Neural progenitor cell (in vitro differentiated cells): ENCODE data around the gene CFAP20. TPM values are rescaled to one million over a fixed set of nuclear protein-coding genes. Genes with fewer than 3 reads are reported as not detected.

ENCODE experiments used
- DNase-seq: peaks from one replicate; pipeline ENCODE4 v3.0.0-alpha.2; 2016; ENCODE audit warnings: low spot score
- H2AFZ ChIP-seq: fragments of 200-600 bp; sonication (generic); replicated peaks from 2 replicates; pipeline ENCODE4 v1.6.1; 2016; ENCODE audit warnings: antibody characterized with exemption
- H3F3A ChIP-seq: fragments of 200-600 bp; sonication (generic); 2 replicates; pipeline ENCODE4 v1.6.1; 2016; ENCODE audit warnings: antibody characterized with exemption, low read depth
- H3K27ac ChIP-seq: fragments of 200-600 bp; sonication (generic); 2 replicates; pipeline ENCODE4 v1.5.1; 2016; ENCODE audit warnings: mild to moderate bottlenecking
- H3K27me3 ChIP-seq: fragments of 200-600 bp; sonication (generic); 2 replicates; pipeline ENCODE4 v1.6.1; 2016; ENCODE audit warnings: mild to moderate bottlenecking, moderate library complexity
- H3K36me3 ChIP-seq: fragments of 200-600 bp; sonication (generic); 2 replicates; pipeline ENCODE4 v1.5.1; 2016
- H3K4me1 ChIP-seq: fragments of 200-600 bp; sonication (generic); 2 replicates; pipeline ENCODE4 v1.6.1; 2016; ENCODE audit warnings: mixed run types
- H3K4me2 ChIP-seq: fragments of 200-600 bp; sonication (generic); 2 replicates; pipeline ENCODE4 v1.6.1; 2016
- H3K4me3 ChIP-seq: fragments of 200-600 bp; sonication (generic); 2 replicates; pipeline ENCODE4 v1.5.1; 2016
- H3K79me2 ChIP-seq: fragments of 200-600 bp; sonication (generic); 2 replicates; pipeline ENCODE4 v1.6.1; 2016; ENCODE audit warnings: low read depth
- H3K9ac ChIP-seq: fragments of 200-600 bp; sonication (generic); 2 replicates; pipeline ENCODE4 v1.6.1; 2016
- H3K9me3 ChIP-seq: fragments of 200-600 bp; sonication (generic); 2 replicates; pipeline ENCODE4 v1.5.1; 2016; ENCODE audit warnings: low read depth
- H4K20me1 ChIP-seq: fragments of 200-600 bp; sonication (generic); 2 replicates; pipeline ENCODE4 v1.6.1; 2016; ENCODE audit warnings: low read depth
- H3K27ac Mint-ChIP-seq: 3 replicates; pipeline ENCODE4 v1.8.0; 2021; ENCODE audit warnings: mixed read lengths
- H3K27me3 Mint-ChIP-seq: 2 replicates; pipeline ENCODE4 v1.8.0; 2022; ENCODE audit warnings: low read depth, mild to moderate bottlenecking, inconsistent platforms, moderate library complexity, mixed read lengths; ENCODE audit not compliant: insufficient read depth
- H3K36me3 Mint-ChIP-seq: 3 replicates; pipeline ENCODE4 v1.8.0; 2021; ENCODE audit warnings: mixed read lengths
- H3K4me1 Mint-ChIP-seq: 3 replicates; pipeline ENCODE4 v1.8.0; 2021; ENCODE audit warnings: mixed read lengths
- H3K4me3 Mint-ChIP-seq: 3 replicates; pipeline ENCODE4 v1.8.0; 2021; ENCODE audit warnings: mild to moderate bottlenecking, moderate library complexity, mixed read lengths
- H3K9me3 Mint-ChIP-seq: 3 replicates; pipeline ENCODE4 v1.8.0; 2020; ENCODE audit warnings: mixed read lengths
- CTCF ChIP-seq: fragments of 200-600 bp; sonication (generic); IDR thresholded peaks from 2 replicates; pipeline ENCODE4 v1.5.1; 2017; ENCODE audit warnings: antibody characterized with exemption, mild to moderate bottlenecking
- EZH2 ChIP-seq: fragments of 200-600 bp; sonication (generic); IDR thresholded peaks from 2 replicates; pipeline ENCODE4 v1.6.1; 2017; ENCODE audit warnings: antibody characterized with exemption, mild to moderate bottlenecking, moderate library complexity
- EZH2phosphoT487 ChIP-seq: fragments of 200-600 bp; sonication (generic); IDR thresholded peaks from 2 replicates; pipeline ENCODE4 v1.6.1; 2017; ENCODE audit warnings: antibody characterized with exemption
- total RNA-seq: library from RNA; depleted of rRNA; stranded (reverse); fragments of >200 nt; gene quantifications from 2 replicates; pipeline ENCODE4 v1.2.3, GENCODE V29; 2015; ENCODE audit warnings: low replicate concordance

Gene CFAP20
- total RNA-seq, result 93.6 and 93.8 TPM in 2 replicates

- Histone ChIP-seq H3K9ac (peak within 1 kb of the TSS; percentile 83), H2AFZ (peak within 1 kb of the TSS; percentile 84), H3K4me1 (peaks cover 19% of the 10 kb centered on the region), H4K20me1 (peaks cover 47% of the 10 kb centered on the region), H3K79me2 (peaks cover 46% of the 10 kb centered on the region), H3K36me3 (no peaks in the 10 kb centered on the region), H3K4me2 (peak within 1 kb of the TSS; percentile 98), H3K4me3 (peak within 1 kb of the TSS; percentile 80), H3K27ac (peak within 1 kb of the TSS; percentile 96), H3K27me3 (no peaks in the 10 kb centered on the region), H3K9me3 (no peaks in the 10 kb centered on the region), H3F3A (peaks cover 25% of the 10 kb centered on the region)
- no peak for TF ChIP-seq EZH2phosphoT487
- peak; percentile 34 for TF ChIP-seq EZH2
- TF ChIP-seq CTCF, result no peak
- Mint-ChIP-seq H3K27ac (peak within 1 kb of the TSS; percentile 91), H3K4me3 (peak within 1 kb of the TSS; percentile 94), H3K4me1 (peaks cover 37% of the 10 kb centered on the region), H3K9me3 (peaks cover 6% of the 10 kb centered on the region), H3K27me3 (no peaks in the 10 kb centered on the region), H3K36me3 (peaks cover 7% of the 10 kb centered on the region)
- peak; percentile 99 for DNase-seq
Measured at GRCh38 chr16:58129097-58129936, at the start of gene CFAP20. CFAP20 (minus strand) TSS chr16:58129381; CDS start chr16:58129115, 266 bp downstream.

- Mint-ChIP-seq H3K4me1 (no peaks in the 10 kb centered on the region), H3K4me3 (no peak overlapping the region), H3K9me3 (no peaks in the 10 kb centered on the region), H3K36me3 (peaks cover 15% of the 10 kb centered on the region), H3K27me3 (no peaks in the 10 kb centered on the region), H3K27ac (no peak overlapping the region)
- no peak overlapping the region for H3K4me2 ChIP-seq
- no peaks in the 10 kb centered on the region for H3K4me1 ChIP-seq
- peaks cover 10% of the 10 kb centered on the region for H3K36me3 ChIP-seq
- TF ChIP-seq EZH2phosphoT487 (no peak), EZH2 (no peak), CTCF (no peak)
- H2AFZ ChIP-seq, result no peak overlapping the region
- H3K27me3 ChIP-seq, result no peaks in the 10 kb centered on the region
- no peak for DNase-seq
- no peak overlapping the region for H3K4me3 ChIP-seq
- H3K9ac ChIP-seq, result no peak overlapping the region
- H3K27ac ChIP-seq, result no peak overlapping the region
- H3K79me2 ChIP-seq, result peaks cover 31% of the 10 kb centered on the region
- peaks cover 10% of the 10 kb centered on the region for H4K20me1 ChIP-seq
- H3K9me3 ChIP-seq, result no peaks in the 10 kb centered on the region
- no peaks in the 10 kb centered on the region for H3F3A ChIP-seq
Measured at GRCh38 chr16:58177353-58177710, 48.2 kb upstream of the CFAP20 start.

GRCh38 chr16:58176608-58177352 lies 47.6 kb upstream of the CFAP20 start:
- Mint-ChIP-seq H3K4me1 (no peaks in the 10 kb centered on the region), H3K4me3 (no peak overlapping the region), H3K9me3 (no peaks in the 10 kb centered on the region), H3K36me3 (peaks cover 13% of the 10 kb centered on the region), H3K27ac (no peak overlapping the region), H3K27me3 (no peaks in the 10 kb centered on the region)
- H3K4me2 ChIP-seq, result no peak overlapping the region
- no peak overlapping the region for H3K27ac ChIP-seq
- no peak overlapping the region for H3K4me3 ChIP-seq
- no peaks in the 10 kb centered on the region for H3K4me1 ChIP-seq
- peaks cover 10% of the 10 kb centered on the region for H3K36me3 ChIP-seq
- DNase-seq, result no peak
- peaks cover 31% of the 10 kb centered on the region for H3K79me2 ChIP-seq
- no peaks in the 10 kb centered on the region for H3K27me3 ChIP-seq
- TF ChIP-seq CTCF, result no peak
- TF ChIP-seq EZH2, result no peak
- TF ChIP-seq EZH2phosphoT487, result no peak
- no peaks in the 10 kb centered on the region for H3F3A ChIP-seq
- H3K9ac ChIP-seq, result no peak overlapping the region
- no peaks in the 10 kb centered on the region for H3K9me3 ChIP-seq
- H2AFZ ChIP-seq, result no peak overlapping the region
- peaks cover 10% of the 10 kb centered on the region for H4K20me1 ChIP-seq
